CD4-positive, alpha-beta T cell treated with Interleukin-6 for 4 hours (primary cell): ENCODE measurements around the gene PFAS.
"Not testable (repeated sequence)": the region's sequence is repeated elsewhere in the genome, so short reads cannot be mapped to it uniquely, and the experiment has no call there.

Source experiments
- DNase-seq: peaks from one replicate; pipeline ENCODE4 v3.0.0-alpha.2; 2020; ENCODE audit warnings: mixed read lengths

PFAS gene

GRCh38 chr17:8248751-8249607, at the start of gene PFAS:
Gene PFAS (plus strand): TSS chr17:8249289. CDS start chr17:8253938, 4,649 bp downstream.
- peak; percentile 95 for DNase-seq

- DNase-seq, result no peak
These were observed 44.1 kb upstream of the PFAS start for GRCh38 chr17:8204761-8205555.

- no peak for DNase-seq
These were observed 42.6 kb upstream of the PFAS start for GRCh38 chr17:8206536-8206935.

GRCh38 chr17:8209907-8210760, 39.0 kb upstream of the PFAS start, which contains the start of gene AURKB:
Gene AURKB (minus strand): TSS chr17:8210575. CDS start chr17:8210224, 351 bp downstream.
- DNase-seq, result peak; percentile 93

GRCh38 chr17:8210761-8211458, 38.2 kb upstream of the PFAS start:
- DNase-seq, result no peak

GRCh38 chr17:8212312-8213180, 36.5 kb upstream of the PFAS start:
- DNase-seq, result no peak

GRCh38 chr17:8214000-8214399, 35.1 kb upstream of the PFAS start:
- not testable (repeated sequence) for DNase-seq

- DNase-seq, result peak; percentile 79
These were observed 28.1 kb upstream of the PFAS start for GRCh38 chr17:8220783-8221662.

GRCh38 chr17:8221663-8222379, 27.3 kb upstream of the PFAS start:
- peak; percentile 88 for DNase-seq

- no peak for DNase-seq
These were observed 26.8 kb upstream of the PFAS start for GRCh38 chr17:8222380-8222629.

- peak; percentile 90 for DNase-seq
These were observed 26.3 kb upstream of the PFAS start for GRCh38 chr17:8222630-8223355.

GRCh38 chr17:8223356-8224126, 25.5 kb upstream of the PFAS start:
- DNase-seq, result peak; percentile 67

GRCh38 chr17:8224891-8225812, 23.9 kb upstream of the PFAS start:
- DNase-seq, result no peak

GRCh38 chr17:8225813-8226535, 23.1 kb upstream of the PFAS start:
- peak; percentile 71 for DNase-seq

GRCh38 chr17:8226536-8227237, 22.4 kb upstream of the PFAS start:
- DNase-seq, result no peak

GRCh38 chr17:8227238-8227581, 21.9 kb upstream of the PFAS start:
- DNase-seq, result no peak
